K562 (cell line): ENCODE data around the gene GGTLC1. TPM values are rescaled to one million over a fixed set of nuclear protein-coding genes. Genes with fewer than 3 reads are reported as not detected.

Experiments used
- CTCFL ChIP-seq: IDR thresholded peaks from 2 replicates; pipeline ENCODE4 v1.6.1; 2011; ENCODE audit warnings: borderline replicate concordance, low read depth, mild to moderate bottlenecking, moderate library complexity, low read length; ENCODE audit not compliant: insufficient read depth, poor library complexity, severe bottlenecking
- DMBX1 ChIP-seq: fragments of 250-450 bp; sonication (Bioruptor Pico); IDR thresholded peaks from 2 replicates; pipeline ENCODE4 v1.8.0; 2022; ENCODE audit warnings: inconsistent platforms, mild to moderate bottlenecking, moderate library complexity, borderline replicate concordance
- E2F4 ChIP-seq: sonication (generic); formaldehyde crosslinking; IDR thresholded peaks from 2 replicates; pipeline ENCODE4 v1.8.0; 2022; ENCODE audit warnings: mild to moderate bottlenecking, low read depth, missing genetic modification reagents
- MCM2 ChIP-seq: fragments of 450-650 bp; IDR thresholded peaks from 2 replicates; pipeline ENCODE4 v1.6.1; 2017; ENCODE audit warnings: low read depth, mild to moderate bottlenecking
- NR3C1 ChIP-seq: sonication (generic); formaldehyde crosslinking; IDR thresholded peaks from 2 replicates; pipeline ENCODE4 v1.8.1; 2022; ENCODE audit warnings: missing genetic modification reagents
- ZNF644 ChIP-seq: fragments of 200-800 bp; sonication (Bioruptor generic); IDR thresholded peaks from 2 replicates; pipeline ENCODE4 v1.6.1; 2016; ENCODE audit warnings: low read depth, missing genetic modification characterization, missing compliant biosample characterization
- ZNF655 ChIP-seq: fragments of 250-450 bp; sonication (Bioruptor Pico); IDR thresholded peaks from 2 replicates; pipeline ENCODE4 v1.5.0; 2021
- polyA plus RNA-seq, 8 experiments: library from polyadenylated mRNA; depleted of rRNA in 4 of 8; stranded (reverse) in 5 of 8; unstranded in 3 of 8; fragments of >200 nt; fragmentation: Nextera tagmentation in 2 of 8; fragmentation: Illumina TruSeq in 1 of 8; extraction: Ambion mirVana in 2 of 8; extraction: Trizol in 1 of 8; gene quantifications; 2 replicates each; pipeline versions ENCODE4 v1.2.1 to v1.2.3, GENCODE V29; 2011 to 2014; ENCODE audit warnings: inconsistent platforms in 1 of 8, missing spikeins in 1 of 8
- total RNA-seq, 7 experiments: library from RNA; depleted of rRNA in 6 of 7; stranded (reverse); fragments of >200 nt in 6 of 7; fragmentation: Illumina TruSeq in 2 of 7; extraction: Trizol in 2 of 7; gene quantifications; 2 replicates each; pipeline versions ENCODE4 v1.2.1 to v1.2.3, GENCODE V29; 2011 to 2021; ENCODE audit warnings: low replicate concordance in 1 of 7
- TF ChIP-seq, protein P1 (sequence below): sonication (generic); formaldehyde crosslinking; IDR thresholded peaks from 2 replicates; pipeline ENCODE4 v1.8.0; 2023; ENCODE audit warnings: mild to moderate bottlenecking, missing genetic modification reagents

The GGTLC1 gene
- total and polyA plus RNA-seq, 9 of the 15 experiments (the other 6 are each of a cell fraction or from before 2014, with no cell fraction given), result not detected

GRCh38 chr20:24006626-24007025 is 18.0 kb upstream of the GGTLC1 start (continued):
- TF ChIP-seq ZNF655 (CRISPR knock-in tag), result no peak
- TF ChIP-seq E2F4, result no peak
- TF ChIP-seq, protein P1, sequence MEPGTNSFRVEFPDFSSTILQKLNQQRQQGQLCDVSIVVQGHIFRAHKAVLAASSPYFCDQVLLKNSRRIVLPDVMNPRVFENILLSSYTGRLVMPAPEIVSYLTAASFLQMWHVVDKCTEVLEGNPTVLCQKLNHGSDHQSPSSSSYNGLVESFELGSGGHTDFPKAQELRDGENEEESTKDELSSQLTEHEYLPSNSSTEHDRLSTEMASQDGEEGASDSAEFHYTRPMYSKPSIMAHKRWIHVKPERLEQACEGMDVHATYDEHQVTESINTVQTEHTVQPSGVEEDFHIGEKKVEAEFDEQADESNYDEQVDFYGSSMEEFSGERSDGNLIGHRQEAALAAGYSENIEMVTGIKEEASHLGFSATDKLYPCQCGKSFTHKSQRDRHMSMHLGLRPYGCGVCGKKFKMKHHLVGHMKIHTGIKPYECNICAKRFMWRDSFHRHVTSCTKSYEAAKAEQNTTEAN (CRISPR knock-in tag), result no peak
- TF ChIP-seq NR3C1 (CRISPR knock-in tag), result no peak
- no peak for TF ChIP-seq CTCFL
- TF ChIP-seq MCM2, result no peak
- TF ChIP-seq DMBX1 (CRISPR knock-in tag), result no peak
- no peak for TF ChIP-seq ZNF644 (tag)
